Measurements from ENCODE around the gene KRTAP22-2.

The KRTAP22-2 gene

DNA sequence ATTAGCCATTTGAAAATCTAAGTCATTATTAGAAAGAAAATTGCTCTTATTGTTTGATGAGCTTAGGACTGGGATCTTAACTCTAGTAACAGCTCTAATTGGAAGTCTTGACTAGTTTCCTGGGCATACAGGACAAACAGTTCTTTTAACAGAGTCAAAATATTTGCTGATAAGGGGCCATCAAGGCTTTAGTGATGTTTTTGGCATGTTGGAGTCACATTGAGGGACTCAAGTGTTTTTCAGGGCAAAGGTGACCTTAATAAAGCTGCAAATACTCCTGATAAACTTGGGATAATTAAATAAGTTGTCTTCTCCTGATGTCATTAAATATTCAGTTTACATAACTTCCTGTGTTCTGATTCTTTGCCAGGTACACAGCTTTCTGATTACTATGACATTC, 22.6 kb downstream of the KRTAP22-2 start:
- TF ChIP-seq, protein P1, sequence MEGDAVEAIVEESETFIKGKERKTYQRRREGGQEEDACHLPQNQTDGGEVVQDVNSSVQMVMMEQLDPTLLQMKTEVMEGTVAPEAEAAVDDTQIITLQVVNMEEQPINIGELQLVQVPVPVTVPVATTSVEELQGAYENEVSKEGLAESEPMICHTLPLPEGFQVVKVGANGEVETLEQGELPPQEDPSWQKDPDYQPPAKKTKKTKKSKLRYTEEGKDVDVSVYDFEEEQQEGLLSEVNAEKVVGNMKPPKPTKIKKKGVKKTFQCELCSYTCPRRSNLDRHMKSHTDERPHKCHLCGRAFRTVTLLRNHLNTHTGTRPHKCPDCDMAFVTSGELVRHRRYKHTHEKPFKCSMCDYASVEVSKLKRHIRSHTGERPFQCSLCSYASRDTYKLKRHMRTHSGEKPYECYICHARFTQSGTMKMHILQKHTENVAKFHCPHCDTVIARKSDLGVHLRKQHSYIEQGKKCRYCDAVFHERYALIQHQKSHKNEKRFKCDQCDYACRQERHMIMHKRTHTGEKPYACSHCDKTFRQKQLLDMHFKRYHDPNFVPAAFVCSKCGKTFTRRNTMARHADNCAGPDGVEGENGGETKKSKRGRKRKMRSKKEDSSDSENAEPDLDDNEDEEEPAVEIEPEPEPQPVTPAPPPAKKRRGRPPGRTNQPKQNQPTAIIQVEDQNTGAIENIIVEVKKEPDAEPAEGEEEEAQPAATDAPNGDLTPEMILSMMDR (IDR thresholded peaks at IDR 0.05; ENCODE audit: borderline replicate concordance, insufficient read depth, low read depth, low read length) = no peak

DNA sequence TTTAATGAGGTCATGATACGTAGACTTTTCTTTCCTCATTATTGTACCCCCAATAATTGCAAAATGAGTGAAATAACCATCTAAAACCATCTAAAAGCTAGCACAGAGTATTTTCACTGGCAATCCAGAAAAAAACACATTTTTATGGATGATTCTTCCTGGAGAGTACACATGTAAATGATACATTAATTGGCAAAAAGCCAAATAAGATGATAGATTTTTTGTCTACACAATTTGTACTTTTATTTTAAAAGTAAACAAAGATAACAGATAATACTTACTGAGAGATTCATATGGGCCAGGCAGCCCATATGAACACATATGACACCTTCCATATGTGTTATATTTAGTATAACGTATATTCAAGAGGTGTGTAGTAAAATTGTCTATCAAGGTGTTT, 26.6 kb downstream of the KRTAP22-2 start:
- TF ChIP-seq, protein P1 (IDR thresholded peaks at IDR 0.05; ENCODE audit: borderline replicate concordance, insufficient read depth, low read depth, low read length) = no peak

More for the DNA sequence above, 22.6 kb downstream of the KRTAP22-2 start:
- H3K4me3 ChIP-seq (ENCODE audit: low read depth, low read length) = no peak overlapping the region

DNA sequence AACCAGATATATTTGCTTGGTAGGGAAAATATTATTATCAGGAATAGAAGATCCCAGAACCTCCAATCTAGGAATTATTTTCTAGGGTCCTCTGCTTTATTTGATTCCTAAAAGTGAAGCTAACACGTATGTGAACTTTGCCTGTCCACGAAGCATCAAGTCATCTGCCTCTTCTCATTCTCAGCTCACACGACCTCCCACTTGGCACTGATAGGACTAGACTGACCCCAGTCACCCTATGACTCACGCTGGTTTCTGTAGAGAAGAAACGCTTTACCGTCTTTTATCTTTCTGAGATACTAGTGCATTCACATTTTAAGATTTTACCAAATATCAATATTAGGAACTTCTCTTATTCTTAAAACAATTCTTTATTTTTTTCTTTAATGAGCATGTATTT, 27.1 kb downstream of the KRTAP22-2 start:
- TF ChIP-seq, protein P1 (IDR thresholded peaks at IDR 0.05; ENCODE audit: borderline replicate concordance, insufficient read depth, low read depth, low read length) = no peak
- H3K4me3 ChIP-seq (ENCODE audit: low read depth, low read length) = no peak overlapping the region

More for the DNA sequence above, 26.6 kb downstream of the KRTAP22-2 start:
- no peak overlapping the region for H3K4me3 ChIP-seq (ENCODE audit: low read depth, low read length)

DNA sequence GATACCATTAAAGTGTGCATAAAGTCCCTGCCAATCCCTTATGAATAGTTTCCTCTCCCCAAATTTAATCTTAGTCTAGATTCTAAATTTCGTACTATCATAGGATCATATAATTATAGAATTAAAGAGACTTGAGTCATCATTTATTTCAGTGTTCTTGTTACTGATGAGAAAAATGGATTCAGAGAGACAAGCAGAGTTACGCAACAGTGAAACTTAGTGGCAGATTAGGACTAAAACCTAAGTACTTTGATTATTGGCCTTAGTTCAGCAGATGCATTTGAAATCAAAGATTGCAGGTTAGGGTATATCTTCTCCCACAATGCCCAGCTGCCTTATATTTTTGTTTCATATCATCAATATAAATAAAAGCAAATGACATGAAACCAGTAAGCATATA, 28.2 kb downstream of the KRTAP22-2 start:
- TF ChIP-seq, protein P1 (IDR thresholded peaks at IDR 0.05; ENCODE audit: borderline replicate concordance, insufficient read depth, low read depth, low read length) = no peak
- H3K4me3 ChIP-seq (ENCODE audit: low read depth, low read length) = no peak overlapping the region

DNA sequence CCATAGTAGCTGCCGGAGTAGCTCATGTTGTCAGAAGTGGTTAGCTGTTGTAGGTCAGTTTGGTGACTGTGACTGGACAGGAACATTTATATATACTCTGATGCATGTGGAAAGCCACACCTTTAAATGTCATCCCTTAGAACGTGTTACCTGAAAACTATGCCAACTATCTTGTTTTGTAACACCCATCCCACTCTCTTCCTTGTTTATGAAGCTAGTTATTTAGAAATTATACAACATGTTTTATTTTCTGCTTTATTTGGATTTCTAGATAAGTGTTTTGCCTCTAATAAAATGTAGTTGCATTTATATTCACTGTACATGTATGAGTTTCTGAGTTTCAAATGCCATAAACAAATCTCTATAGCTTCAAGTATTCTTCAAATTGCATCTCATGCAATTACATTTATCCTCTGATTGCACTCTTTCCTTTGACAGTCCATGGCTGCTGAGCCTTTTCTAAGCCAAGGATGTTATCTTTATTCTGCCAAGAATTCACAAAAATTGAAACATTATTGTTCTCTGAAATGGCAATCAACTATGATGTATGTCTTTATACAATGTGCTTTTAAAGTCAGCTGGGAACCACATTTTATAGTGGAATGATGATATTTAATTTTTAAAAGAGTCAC, 28.8 kb downstream of the KRTAP22-2 start, which contains the start of gene KRTAP19-7:
KRTAP19-7 (minus strand) TSS at position 51 of the 632 bp plus-strand sequence; CDS start at position 26, 25 bp downstream.
- TF ChIP-seq, protein P1 (IDR thresholded peaks at IDR 0.05; ENCODE audit: borderline replicate concordance, insufficient read depth, low read depth, low read length) = no peak
- no peak within 1 kb of the TSS for H3K4me3 ChIP-seq (ENCODE audit: low read depth, low read length)

DNA sequence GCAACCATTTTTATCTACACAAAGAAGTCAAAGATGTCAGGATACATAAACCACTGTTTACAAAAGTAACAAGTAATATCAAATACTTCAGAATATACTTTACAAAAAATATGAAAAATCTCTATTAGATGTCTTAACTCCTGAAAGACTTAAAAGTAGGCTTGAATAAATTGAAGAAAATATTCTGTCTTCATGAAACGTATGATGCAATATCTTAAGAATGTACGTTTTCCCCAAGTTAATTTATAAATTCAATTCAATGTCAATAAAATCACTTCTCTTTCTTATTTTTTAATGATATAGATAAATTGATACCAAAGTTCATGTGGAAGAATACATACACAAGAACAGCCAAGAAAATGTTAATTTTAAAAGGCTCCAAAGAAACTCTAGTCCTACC, 35.1 kb downstream of the KRTAP22-2 start:
- TF ChIP-seq, protein P1 (IDR thresholded peaks at IDR 0.05; ENCODE audit: borderline replicate concordance, insufficient read depth, low read depth, low read length) = no peak
- H3K4me3 ChIP-seq (ENCODE audit: low read depth, low read length) = no peak overlapping the region

DNA sequence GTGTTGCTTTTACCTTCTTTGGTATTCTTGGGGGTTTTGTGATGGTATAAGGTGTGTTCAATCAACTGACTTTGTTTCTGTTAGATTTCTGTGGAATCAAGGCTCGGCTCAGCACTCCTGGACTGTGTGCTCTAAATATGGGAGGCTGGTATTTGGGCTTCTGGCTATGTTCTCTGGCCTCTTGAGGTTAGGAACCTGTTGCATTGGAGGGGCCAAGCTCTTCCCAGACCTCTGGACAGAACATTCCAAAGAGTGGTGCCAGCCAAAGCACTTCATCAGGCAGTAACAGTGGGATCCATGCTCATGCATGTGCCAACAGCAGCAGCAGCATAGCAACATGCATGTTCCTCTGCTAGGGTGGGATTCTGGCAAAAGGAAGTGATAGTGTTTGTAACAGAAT, 37.4 kb downstream of the KRTAP22-2 start:
- TF ChIP-seq, protein P1 (IDR thresholded peaks at IDR 0.05; ENCODE audit: borderline replicate concordance, insufficient read depth, low read depth, low read length) = no peak
- no peak overlapping the region for H3K4me3 ChIP-seq (ENCODE audit: low read depth, low read length)
